ENCODE measurements around the gene KLF3. TPM values are rescaled to one million over a fixed set of nuclear protein-coding genes. Genes with fewer than 3 reads are reported as not detected.

The KLF3 gene
- total and polyA plus RNA-seq, 2 experiments from 2014 or later: 15.0 to 16.5 TPM

- H3K4me3 Mint-ChIP-seq: no peak overlapping the region
- H3K27ac Mint-ChIP-seq: no peak overlapping the region
- no peak overlapping the region for H2AFZ ChIP-seq
- H3K4me3 ChIP-seq: no peak overlapping the region
- H3K79me2 ChIP-seq (replicated peaks; ENCODE audit: insufficient read depth): peaks cover 79% of the 10 kb centered on the region
- peaks cover 43% of the 10 kb centered on the region for H3K4me1 Mint-ChIP-seq
- H3K4me2 ChIP-seq: no peak overlapping the region
- no peaks in the 10 kb centered on the region; the same call in 1 of the 2 replicates for H4K20me1 ChIP-seq (replicated peaks; ENCODE audit: insufficient read depth)
- no peak for TF ChIP-seq CREB1 (CRISPR knock-in tag; IDR thresholded peaks at IDR 0.05; ENCODE audit: low read depth)
- no peak for TF ChIP-seq POLR2AphosphoS5 (IDR thresholded peaks at IDR 0.05; ENCODE audit: low read depth)
- TF ChIP-seq ETS1 (IDR thresholded peaks at IDR 0.05): no peak
- no peak for TF ChIP-seq ZNF114 (CRISPR knock-in tag; IDR thresholded peaks at IDR 0.05)
- no peak for TF ChIP-seq NANOG (IDR thresholded peaks at IDR 0.05; ENCODE audit: borderline replicate concordance)
- no peak for TF ChIP-seq STAT1 (IDR thresholded peaks at IDR 0.05; ENCODE audit: unreplicated experiment)
- TF ChIP-seq ZNF331 (CRISPR knock-in tag; IDR thresholded peaks at IDR 0.05; ENCODE audit: low read depth): no peak
- no peak overlapping the region for H3K27ac ChIP-seq (ENCODE audit: low read depth)
- peaks cover 13% of the 10 kb centered on the region; the same call in 1 of the 2 replicates for H3K36me3 ChIP-seq (ENCODE audit: insufficient read depth)
- H3K4me1 ChIP-seq (ENCODE audit: insufficient read depth): peaks cover 43% of the 10 kb centered on the region
- H3K27me3 ChIP-seq (ENCODE audit: insufficient read depth): no peaks in the 10 kb centered on the region
- peaks cover 28% of the 10 kb centered on the region for H3K36me3 Mint-ChIP-seq (ENCODE audit: low read depth)
- no peaks in the 10 kb centered on the region; the same call in 2 of the 3 replicates for H3K9me3 Mint-ChIP-seq
- no peaks in the 10 kb centered on the region for H3K9me2 ChIP-seq (ENCODE audit: insufficient read depth)
- H3K27me3 Mint-ChIP-seq (ENCODE audit: insufficient read depth, low read depth, poor library complexity): peaks cover 13% of the 10 kb centered on the region
- no peaks in the 10 kb centered on the region for H3F3A ChIP-seq (replicated peaks; ENCODE audit: low read depth)
- ATAC-seq (no peak), DNase-seq (ENCODE audit: low spot score) (no peak)
Measured at GRCh38 chr4:38676986-38677385, 13.0 kb downstream of the KLF3 start.

GRCh38 chr4:38677441-38677840 is 13.4 kb downstream of the KLF3 start:
- Mint-ChIP-seq H3K27ac (no peak overlapping the region), H3K27me3 (ENCODE audit: insufficient read depth, low read depth, poor library complexity) (peaks cover 8% of the 10 kb centered on the region), H3K4me1 (peaks cover 38% of the 10 kb centered on the region), H3K9me3 (no peaks in the 10 kb centered on the region; the same call in 2 of the 3 replicates), H3K36me3 (ENCODE audit: low read depth) (peaks cover 31% of the 10 kb centered on the region), H3K4me3 (no peak overlapping the region)
- Histone ChIP-seq H3F3A (replicated peaks; ENCODE audit: low read depth) (no peaks in the 10 kb centered on the region), H3K79me2 (replicated peaks; ENCODE audit: insufficient read depth) (peaks cover 79% of the 10 kb centered on the region), H3K27ac (ENCODE audit: low read depth) (no peak overlapping the region), H3K4me3 (no peak overlapping the region), H2AFZ (no peak overlapping the region), H3K4me2 (no peak overlapping the region), H4K20me1 (replicated peaks; ENCODE audit: insufficient read depth) (no peaks in the 10 kb centered on the region; the same call in 1 of the 2 replicates), H3K27me3 (ENCODE audit: insufficient read depth) (no peaks in the 10 kb centered on the region), H3K4me1 (ENCODE audit: insufficient read depth) (peaks cover 38% of the 10 kb centered on the region), H3K9me2 (ENCODE audit: insufficient read depth) (no peaks in the 10 kb centered on the region), H3K36me3 (ENCODE audit: insufficient read depth) (peaks cover 13% of the 10 kb centered on the region; the same call in 1 of the 2 replicates)
- ATAC-seq (no peak), DNase-seq (ENCODE audit: low spot score) (no peak)
- TF ChIP-seq EZH2phosphoT487 (IDR thresholded peaks at IDR 0.05; ENCODE audit: unreplicated experiment): no peak
- no peak for TF ChIP-seq NANOG (IDR thresholded peaks at IDR 0.05; ENCODE audit: borderline replicate concordance)
- TF ChIP-seq JUNB (IDR thresholded peaks at IDR 0.05; ENCODE audit: unreplicated experiment): no peak
- no peak for TF ChIP-seq ETS1 (IDR thresholded peaks at IDR 0.05)
- TF ChIP-seq CREB1 (CRISPR knock-in tag; IDR thresholded peaks at IDR 0.05; ENCODE audit: low read depth): no peak
- TF ChIP-seq CTCF (conservative IDR thresholded peaks at IDR 0.05; ENCODE audit: low read depth in 2 of 2): no peak
- TF ChIP-seq ZNF331 (CRISPR knock-in tag; IDR thresholded peaks at IDR 0.05; ENCODE audit: low read depth): no peak
- no peak for TF ChIP-seq POLR2AphosphoS5 (IDR thresholded peaks at IDR 0.05; ENCODE audit: low read depth)
- TF ChIP-seq EZH2 (IDR thresholded peaks at IDR 0.05; ENCODE audit: low read depth, unreplicated experiment): no peak
- TF ChIP-seq ZNF462 (CRISPR knock-in tag; IDR thresholded peaks at IDR 0.05): no peak
